Testis (tissue), 2 donors: ENCODE results near the gene TRIM58.

Experiments
- POLR2A ChIP-seq: fragments of 450-650 bp; IDR thresholded peaks from one replicate; pipeline ENCODE4 v1.6.1; 2017; ENCODE audit warnings: antibody characterized with exemption, mild to moderate bottlenecking, moderate library complexity
- TF ChIP-seq, protein P1 (sequence below), 3 experiments: fragments of 450-650 bp in 2 of 3; fragments of 200-600 bp in 1 of 3; sonication (generic) in 1 of 3; IDR thresholded peaks; one replicate each; pipeline ENCODE4 v1.5.1; 2016 to 2019; ENCODE audit warnings: antibody characterized with exemption in 3 of 3, mild to moderate bottlenecking in 2 of 3, moderate library complexity in 1 of 3

GRCh38 chr1:247845693-247846017 lies 11.3 kb upstream of the TRIM58 start:
- TF ChIP-seq, protein P1, sequence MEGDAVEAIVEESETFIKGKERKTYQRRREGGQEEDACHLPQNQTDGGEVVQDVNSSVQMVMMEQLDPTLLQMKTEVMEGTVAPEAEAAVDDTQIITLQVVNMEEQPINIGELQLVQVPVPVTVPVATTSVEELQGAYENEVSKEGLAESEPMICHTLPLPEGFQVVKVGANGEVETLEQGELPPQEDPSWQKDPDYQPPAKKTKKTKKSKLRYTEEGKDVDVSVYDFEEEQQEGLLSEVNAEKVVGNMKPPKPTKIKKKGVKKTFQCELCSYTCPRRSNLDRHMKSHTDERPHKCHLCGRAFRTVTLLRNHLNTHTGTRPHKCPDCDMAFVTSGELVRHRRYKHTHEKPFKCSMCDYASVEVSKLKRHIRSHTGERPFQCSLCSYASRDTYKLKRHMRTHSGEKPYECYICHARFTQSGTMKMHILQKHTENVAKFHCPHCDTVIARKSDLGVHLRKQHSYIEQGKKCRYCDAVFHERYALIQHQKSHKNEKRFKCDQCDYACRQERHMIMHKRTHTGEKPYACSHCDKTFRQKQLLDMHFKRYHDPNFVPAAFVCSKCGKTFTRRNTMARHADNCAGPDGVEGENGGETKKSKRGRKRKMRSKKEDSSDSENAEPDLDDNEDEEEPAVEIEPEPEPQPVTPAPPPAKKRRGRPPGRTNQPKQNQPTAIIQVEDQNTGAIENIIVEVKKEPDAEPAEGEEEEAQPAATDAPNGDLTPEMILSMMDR (IDR thresholded peaks at IDR 0.05): no peak
- no peak for TF ChIP-seq POLR2A
